Measurements from ENCODE around the gene TTC28. TPM values are rescaled to one million over a fixed set of nuclear protein-coding genes. Genes with fewer than 3 reads are reported as not detected.

TTC28 gene
- total RNA-seq, 1 donor from 2014 or later = 23.2 TPM

- H3K4me1 ChIP-seq (ENCODE audit: insufficient read depth, low read length) = no peaks in the 10 kb centered on the region
- no peaks in the 10 kb centered on the region for H3K79me2 ChIP-seq (ENCODE audit: insufficient read depth, low read length)
- no peaks in the 10 kb centered on the region for H3K9me3 ChIP-seq (ENCODE audit: insufficient read depth, low read depth, low read length)
- H3K27me3 Mint-ChIP-seq (ENCODE audit: low read depth, unreplicated experiment) = no peaks in the 10 kb centered on the region
- no peak overlapping the region for H2AFZ ChIP-seq (ENCODE audit: low read depth, low read length)
- DNase-seq (ENCODE audit: low read depth) = peak; percentile 18
- no peaks in the 10 kb centered on the region for H3K36me3 Mint-ChIP-seq (ENCODE audit: low read depth, unreplicated experiment)
- peaks cover 7% of the 10 kb centered on the region for H3K4me1 Mint-ChIP-seq (ENCODE audit: low read depth, unreplicated experiment)
- H4K20me1 ChIP-seq (ENCODE audit: insufficient read depth, low read length) = peaks cover 3% of the 10 kb centered on the region
- no peak overlapping the region for H3K9ac ChIP-seq (ENCODE audit: low read length)
- TF ChIP-seq CTCF (IDR thresholded peaks at IDR 0.05; ENCODE audit: insufficient read depth, low read depth, low read length) (no peak), EZH2 (IDR thresholded peaks at IDR 0.05; ENCODE audit: insufficient read depth, low read length) (no peak)
- FAIRE-seq = peak; percentile 47
- H3K36me3 ChIP-seq (ENCODE audit: insufficient read depth, low read length) = no peaks in the 10 kb centered on the region
- H3K4me3 Mint-ChIP-seq (ENCODE audit: unreplicated experiment) = no peak overlapping the region
- H3K27me3 ChIP-seq (ENCODE audit: insufficient read depth, low read length) = no peaks in the 10 kb centered on the region
- no peaks in the 10 kb centered on the region for H3K9me3 Mint-ChIP-seq (ENCODE audit: unreplicated experiment)
- no peak overlapping the region for H3K4me2 ChIP-seq (ENCODE audit: low read length)
- H3K4me3 ChIP-seq (ENCODE audit: insufficient read depth, low read depth, low read length) = no peak overlapping the region
- no peak overlapping the region for H3K27ac ChIP-seq (ENCODE audit: low read depth, low read length)
- no peak overlapping the region for H3K27ac Mint-ChIP-seq (ENCODE audit: unreplicated experiment)
Measured at GRCh38 chr22:28328756-28329155, 350.9 kb downstream of the TTC28 start.

GRCh38 chr22:28316014-28316413 is 363.6 kb downstream of the TTC28 start:
- DNase-seq (ENCODE audit: low read depth) (no peak), FAIRE-seq (no peak)
- Mint-ChIP-seq H3K4me1 (ENCODE audit: low read depth, unreplicated experiment) (peaks cover 3% of the 10 kb centered on the region), H3K4me3 (ENCODE audit: unreplicated experiment) (no peak overlapping the region), H3K36me3 (ENCODE audit: low read depth, unreplicated experiment) (peaks cover 5% of the 10 kb centered on the region), H3K27me3 (ENCODE audit: low read depth, unreplicated experiment) (no peaks in the 10 kb centered on the region), H3K27ac (ENCODE audit: unreplicated experiment) (no peak overlapping the region), H3K9me3 (ENCODE audit: unreplicated experiment) (peaks cover 16% of the 10 kb centered on the region)
- no peaks in the 10 kb centered on the region for H3K79me2 ChIP-seq (ENCODE audit: insufficient read depth, low read length)
- no peaks in the 10 kb centered on the region for H3K4me1 ChIP-seq (ENCODE audit: insufficient read depth, low read length)
- no peaks in the 10 kb centered on the region for H4K20me1 ChIP-seq (ENCODE audit: insufficient read depth, low read length)
- no peak overlapping the region for H3K4me2 ChIP-seq (ENCODE audit: low read length)
- no peak overlapping the region for H3K27ac ChIP-seq (ENCODE audit: low read depth, low read length)
- H2AFZ ChIP-seq (ENCODE audit: low read depth, low read length) = no peak overlapping the region
- H3K9me3 ChIP-seq (ENCODE audit: insufficient read depth, low read depth, low read length) = no peaks in the 10 kb centered on the region
- TF ChIP-seq EZH2 (IDR thresholded peaks at IDR 0.05; ENCODE audit: insufficient read depth, low read length) = no peak
- TF ChIP-seq CTCF (IDR thresholded peaks at IDR 0.05; ENCODE audit: insufficient read depth, low read depth, low read length) = no peak
- no peaks in the 10 kb centered on the region for H3K27me3 ChIP-seq (ENCODE audit: insufficient read depth, low read length)
- no peaks in the 10 kb centered on the region for H3K36me3 ChIP-seq (ENCODE audit: insufficient read depth, low read length)
- no peak overlapping the region for H3K9ac ChIP-seq (ENCODE audit: low read length)
- no peak overlapping the region for H3K4me3 ChIP-seq (ENCODE audit: insufficient read depth, low read depth, low read length)

- Histone ChIP-seq H2AFZ (ENCODE audit: low read depth, low read length) (no peak overlapping the region), H3K27me3 (ENCODE audit: insufficient read depth, low read length) (no peaks in the 10 kb centered on the region), H3K4me3 (ENCODE audit: insufficient read depth, low read depth, low read length) (no peak overlapping the region), H3K4me2 (ENCODE audit: low read length) (no peak overlapping the region), H3K27ac (ENCODE audit: low read depth, low read length) (no peak overlapping the region), H3K9ac (ENCODE audit: low read length) (no peak overlapping the region), H3K36me3 (ENCODE audit: insufficient read depth, low read length) (no peaks in the 10 kb centered on the region), H3K79me2 (ENCODE audit: insufficient read depth, low read length) (no peaks in the 10 kb centered on the region), H3K4me1 (ENCODE audit: insufficient read depth, low read length) (no peaks in the 10 kb centered on the region), H3K9me3 (ENCODE audit: insufficient read depth, low read depth, low read length) (no peaks in the 10 kb centered on the region), H4K20me1 (ENCODE audit: insufficient read depth, low read length) (no peaks in the 10 kb centered on the region)
- H3K4me1 Mint-ChIP-seq (ENCODE audit: low read depth, unreplicated experiment) = peaks cover 3% of the 10 kb centered on the region
- DNase-seq (ENCODE audit: low read depth) (no peak), FAIRE-seq (no peak)
- H3K4me3 Mint-ChIP-seq (ENCODE audit: unreplicated experiment) = no peak overlapping the region
- H3K27me3 Mint-ChIP-seq (ENCODE audit: low read depth, unreplicated experiment) = no peaks in the 10 kb centered on the region
- TF ChIP-seq CTCF (IDR thresholded peaks at IDR 0.05; ENCODE audit: insufficient read depth, low read depth, low read length) (no peak), EZH2 (IDR thresholded peaks at IDR 0.05; ENCODE audit: insufficient read depth, low read length) (no peak)
- H3K9me3 Mint-ChIP-seq (ENCODE audit: unreplicated experiment) = peaks cover 16% of the 10 kb centered on the region
- peaks cover 5% of the 10 kb centered on the region for H3K36me3 Mint-ChIP-seq (ENCODE audit: low read depth, unreplicated experiment)
- H3K27ac Mint-ChIP-seq (ENCODE audit: unreplicated experiment) = no peak overlapping the region
Measured at GRCh38 chr22:28314959-28315358, 364.7 kb downstream of the TTC28 start.
